ENCODE data around the gene HIVEP2. TPM values are rescaled to one million over a fixed set of nuclear protein-coding genes. Genes with fewer than 3 reads are reported as not detected.

HIVEP2 gene
- total RNA-seq, 1 donor from 2014 or later: 18.7 TPM

- no peak for DNase-seq
Measured at GRCh38 chr6:142857796-142858555, 87.0 kb downstream of the HIVEP2 start.

- DNase-seq: no peak
Measured at GRCh38 chr6:142857233-142857761, 87.7 kb downstream of the HIVEP2 start.

- DNase-seq: no peak
Measured at GRCh38 chr6:142856624-142857232, 88.2 kb downstream of the HIVEP2 start.

GRCh38 chr6:142855893-142856623 lies 88.9 kb downstream of the HIVEP2 start:
- DNase-seq: no peak

GRCh38 chr6:142854589-142855488 lies 90.1 kb downstream of the HIVEP2 start:
- DNase-seq: no peak

- no peak for DNase-seq
Measured at GRCh38 chr6:142853244-142854180, 91.5 kb downstream of the HIVEP2 start.

GRCh38 chr6:142851601-142852000 lies 93.4 kb downstream of the HIVEP2 start:
- no peak for DNase-seq

GRCh38 chr6:142850679-142851423 lies 94.1 kb downstream of the HIVEP2 start:
- DNase-seq: no peak

GRCh38 chr6:142848976-142849375 lies 96.0 kb downstream of the HIVEP2 start:
- DNase-seq: no peak

- no peak for DNase-seq
Measured at GRCh38 chr6:142848156-142848555, 96.8 kb downstream of the HIVEP2 start.

- peak; percentile 17 for DNase-seq
Measured at GRCh38 chr6:142846883-142847287, 98.1 kb downstream of the HIVEP2 start.

GRCh38 chr6:142846459-142846831 lies 98.5 kb downstream of the HIVEP2 start:
- DNase-seq: no peak

GRCh38 chr6:142845624-142846458 lies 99.1 kb downstream of the HIVEP2 start:
- DNase-seq: peak; percentile 18

- no peak for DNase-seq
Measured at GRCh38 chr6:142845143-142845571, 99.8 kb downstream of the HIVEP2 start.

GRCh38 chr6:142844065-142844755 lies 100.8 kb downstream of the HIVEP2 start:
- no peak for DNase-seq

GRCh38 chr6:142843361-142843760 lies 101.6 kb downstream of the HIVEP2 start:
- no peak for DNase-seq

GRCh38 chr6:142842418-142843261 lies 102.3 kb downstream of the HIVEP2 start:
- no peak for DNase-seq

All from skin of body (tissue), 2 donors.